ENCODE measurements around the gene MARVELD2. TPM values are rescaled to one million over a fixed set of nuclear protein-coding genes. Genes with fewer than 3 reads are reported as not detected.
A peak's percentile ranks its signal among the peaks of the same experiment; 100 is the strongest.

Gene MARVELD2
- total and polyA plus RNA-seq, 2 of the 13 experiments (the other 11 are each of a cell fraction or from before 2014, with no cell fraction given) = 11.1 to 15.4 TPM

DNA sequence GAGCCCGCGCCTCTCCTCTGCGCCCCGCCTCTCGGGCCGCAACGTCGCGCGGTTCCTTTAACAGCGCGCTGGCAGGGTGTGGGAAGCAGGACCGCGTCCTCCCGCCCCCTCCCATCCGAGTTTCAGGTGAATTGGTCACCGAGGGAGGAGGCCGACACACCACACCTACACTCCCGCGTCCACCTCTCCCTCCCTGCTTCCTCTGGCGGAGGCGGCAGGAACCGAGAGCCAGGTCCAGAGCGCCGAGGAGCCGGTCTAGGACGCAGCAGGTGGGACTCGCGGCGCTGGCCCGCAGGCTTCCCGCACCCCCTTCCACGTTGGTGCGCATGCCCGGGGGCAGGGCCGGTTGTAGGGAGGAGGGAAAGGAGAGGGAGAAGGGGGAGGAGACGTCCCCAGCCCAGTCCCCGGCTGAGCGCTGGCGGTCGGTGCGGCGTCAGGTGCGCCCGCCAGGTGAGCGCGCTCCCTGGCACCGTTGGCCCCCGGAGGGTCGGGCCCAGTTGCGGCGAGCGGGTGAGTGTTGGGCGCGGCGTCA is 77.5 kb downstream of the MARVELD2 start, which contains the start of gene OCLN (continued):
- TF ChIP-seq, protein P1, sequence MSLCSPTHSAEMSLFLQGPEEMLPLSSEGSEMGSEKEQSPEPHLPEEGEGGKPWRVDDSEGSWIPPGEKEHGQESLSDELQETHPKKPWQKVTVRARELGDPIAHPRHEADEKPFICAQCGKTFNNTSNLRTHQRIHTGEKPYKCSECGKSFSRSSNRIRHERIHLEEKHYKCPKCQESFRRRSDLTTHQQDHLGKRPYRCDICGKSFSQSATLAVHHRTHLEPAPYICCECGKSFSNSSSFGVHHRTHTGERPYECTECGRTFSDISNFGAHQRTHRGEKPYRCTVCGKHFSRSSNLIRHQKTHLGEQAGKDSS (CRISPR knock-in tag; IDR thresholded peaks at IDR 0.05; ENCODE audit: borderline replicate concordance, low read depth) = peak; percentile 71; the same call in 1 of the 2 replicates
- TF ChIP-seq ZNF496 (CRISPR knock-in tag; IDR thresholded peaks at IDR 0.05; ENCODE audit: insufficient replicate concordance) (no peak), RXRA (CRISPR knock-in tag; IDR thresholded peaks at IDR 0.05) (peak; percentile 78), CHD4 (IDR thresholded peaks at IDR 0.05; ENCODE audit: borderline replicate concordance, low read length) (no peak), FOSL1 (CRISPR knock-in tag; IDR thresholded peaks at IDR 0.05; ENCODE audit: borderline replicate concordance) (no peak), ZNF44 (CRISPR knock-in tag; IDR thresholded peaks at IDR 0.05) (0 out of 2 replicates have a peak, but pooled peaks have one; percentile 66), CCDC6 (CRISPR knock-in tag; IDR thresholded peaks at IDR 0.05) (peak; percentile 77; the same call in 1 of the 2 replicates), JUND (CRISPR knock-in tag; IDR thresholded peaks at IDR 0.05) (peak; percentile 43; the same call in 1 of the 2 replicates), NFIC (IDR thresholded peaks at IDR 0.05; ENCODE audit: low read length) (no peak), STAT5B (CRISPR knock-in tag; IDR thresholded peaks at IDR 0.05) (no peak), FOXK1 (CRISPR knock-in tag; IDR thresholded peaks at IDR 0.05; ENCODE audit: borderline replicate concordance, low read depth) (peak; percentile 39; the same call in 1 of the 2 replicates), NFYC (CRISPR knock-in tag; IDR thresholded peaks at IDR 0.05) (peak; percentile 43), ZNF17 (CRISPR knock-in tag; IDR thresholded peaks at IDR 0.05) (no peak), ZSCAN25 (CRISPR knock-in tag; IDR thresholded peaks at IDR 0.05) (peak; percentile 61; the same call in 1 of the 2 replicates), ZFP41 (CRISPR knock-in tag; IDR thresholded peaks at IDR 0.05; ENCODE audit: borderline replicate concordance) (0 out of 2 replicates have a peak, but pooled peaks have one; percentile 48), ZNF883 (CRISPR knock-in tag; IDR thresholded peaks at IDR 0.05; ENCODE audit: not compliant biosample characterization) (peak; percentile 86), ZNF367 (CRISPR knock-in tag; IDR thresholded peaks at IDR 0.05; ENCODE audit: borderline replicate concordance) (no peak), NR0B2 (CRISPR knock-in tag; IDR thresholded peaks at IDR 0.05) (peak; percentile 87), TGIF2 (CRISPR knock-in tag; IDR thresholded peaks at IDR 0.05) (peak; percentile 53; the same call in 1 of the 2 replicates), ZNF7 (CRISPR knock-in tag; IDR thresholded peaks at IDR 0.05) (no peak)
- TF ChIP-seq, protein P2, sequence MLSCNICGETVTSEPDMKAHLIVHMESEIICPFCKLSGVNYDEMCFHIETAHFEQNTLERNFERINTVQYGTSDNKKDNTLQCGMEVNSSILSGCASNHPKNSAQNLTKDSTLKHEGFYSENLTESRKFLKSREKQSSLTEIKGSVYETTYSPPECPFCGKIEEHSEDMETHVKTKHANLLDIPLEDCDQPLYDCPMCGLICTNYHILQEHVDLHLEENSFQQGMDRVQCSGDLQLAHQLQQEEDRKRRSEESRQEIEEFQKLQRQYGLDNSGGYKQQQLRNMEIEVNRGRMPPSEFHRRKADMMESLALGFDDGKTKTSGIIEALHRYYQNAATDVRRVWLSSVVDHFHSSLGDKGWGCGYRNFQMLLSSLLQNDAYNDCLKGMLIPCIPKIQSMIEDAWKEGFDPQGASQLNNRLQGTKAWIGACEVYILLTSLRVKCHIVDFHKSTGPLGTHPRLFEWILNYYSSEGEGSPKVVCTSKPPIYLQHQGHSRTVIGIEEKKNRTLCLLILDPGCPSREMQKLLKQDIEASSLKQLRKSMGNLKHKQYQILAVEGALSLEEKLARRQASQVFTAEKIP (CRISPR knock-in tag; IDR thresholded peaks at IDR 0.05; ENCODE audit: borderline replicate concordance) = no peak
- TF ChIP-seq, protein P3, sequence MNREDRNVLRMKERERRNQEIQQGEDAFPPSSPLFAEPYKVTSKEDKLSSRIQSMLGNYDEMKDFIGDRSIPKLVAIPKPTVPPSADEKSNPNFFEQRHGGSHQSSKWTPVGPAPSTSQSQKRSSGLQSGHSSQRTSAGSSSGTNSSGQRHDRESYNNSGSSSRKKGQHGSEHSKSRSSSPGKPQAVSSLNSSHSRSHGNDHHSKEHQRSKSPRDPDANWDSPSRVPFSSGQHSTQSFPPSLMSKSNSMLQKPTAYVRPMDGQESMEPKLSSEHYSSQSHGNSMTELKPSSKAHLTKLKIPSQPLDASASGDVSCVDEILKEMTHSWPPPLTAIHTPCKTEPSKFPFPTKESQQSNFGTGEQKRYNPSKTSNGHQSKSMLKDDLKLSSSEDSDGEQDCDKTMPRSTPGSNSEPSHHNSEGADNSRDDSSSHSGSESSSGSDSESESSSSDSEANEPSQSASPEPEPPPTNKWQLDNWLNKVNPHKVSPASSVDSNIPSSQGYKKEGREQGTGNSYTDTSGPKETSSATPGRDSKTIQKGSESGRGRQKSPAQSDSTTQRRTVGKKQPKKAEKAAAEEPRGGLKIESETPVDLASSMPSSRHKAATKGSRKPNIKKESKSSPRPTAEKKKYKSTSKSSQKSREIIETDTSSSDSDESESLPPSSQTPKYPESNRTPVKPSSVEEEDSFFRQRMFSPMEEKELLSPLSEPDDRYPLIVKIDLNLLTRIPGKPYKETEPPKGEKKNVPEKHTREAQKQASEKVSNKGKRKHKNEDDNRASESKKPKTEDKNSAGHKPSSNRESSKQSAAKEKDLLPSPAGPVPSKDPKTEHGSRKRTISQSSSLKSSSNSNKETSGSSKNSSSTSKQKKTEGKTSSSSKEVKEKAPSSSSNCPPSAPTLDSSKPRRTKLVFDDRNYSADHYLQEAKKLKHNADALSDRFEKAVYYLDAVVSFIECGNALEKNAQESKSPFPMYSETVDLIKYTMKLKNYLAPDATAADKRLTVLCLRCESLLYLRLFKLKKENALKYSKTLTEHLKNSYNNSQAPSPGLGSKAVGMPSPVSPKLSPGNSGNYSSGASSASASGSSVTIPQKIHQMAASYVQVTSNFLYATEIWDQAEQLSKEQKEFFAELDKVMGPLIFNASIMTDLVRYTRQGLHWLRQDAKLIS (CRISPR knock-in tag; IDR thresholded peaks at IDR 0.05) = peak; percentile 52; the same call in 1 of the 2 replicates

Measured in HepG2 (cell line).